GM21529 (cell line): Measurements from ENCODE around the gene EVC2.

Experiments used
- ATAC-seq: cut with Tn5 transposase; IDR thresholded peaks from one replicate; pipeline ENCODE4 v1.9.1; 2021; ENCODE audit not compliant: unreplicated experiment

EVC2 gene

GRCh38 chr4:5686338-5686737 lies 22.0 kb downstream of the EVC2 start:
- ATAC-seq, result no peak

GRCh38 chr4:5685296-5685695 lies 23.1 kb downstream of the EVC2 start:
- no peak for ATAC-seq

DNA sequence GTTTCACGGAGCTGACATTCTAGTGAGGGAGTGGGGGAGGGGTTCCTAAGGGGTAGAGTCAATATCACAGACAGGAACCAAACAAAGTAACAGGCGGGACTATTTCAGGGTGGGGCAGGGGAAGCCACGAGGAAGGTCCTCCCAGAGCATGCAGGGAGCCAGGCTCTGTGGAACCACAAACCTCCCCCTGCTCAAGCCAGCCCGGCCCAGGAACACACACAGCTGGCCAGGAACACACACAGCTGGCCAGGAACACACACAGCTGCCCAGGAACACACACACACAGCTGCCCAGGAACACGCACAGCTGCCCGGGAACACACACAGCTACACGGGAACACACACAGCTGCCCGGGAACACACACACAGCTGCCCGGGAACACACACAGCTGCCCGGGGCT lies 24.8 kb downstream of the EVC2 start:
- ATAC-seq, result no peak

DNA sequence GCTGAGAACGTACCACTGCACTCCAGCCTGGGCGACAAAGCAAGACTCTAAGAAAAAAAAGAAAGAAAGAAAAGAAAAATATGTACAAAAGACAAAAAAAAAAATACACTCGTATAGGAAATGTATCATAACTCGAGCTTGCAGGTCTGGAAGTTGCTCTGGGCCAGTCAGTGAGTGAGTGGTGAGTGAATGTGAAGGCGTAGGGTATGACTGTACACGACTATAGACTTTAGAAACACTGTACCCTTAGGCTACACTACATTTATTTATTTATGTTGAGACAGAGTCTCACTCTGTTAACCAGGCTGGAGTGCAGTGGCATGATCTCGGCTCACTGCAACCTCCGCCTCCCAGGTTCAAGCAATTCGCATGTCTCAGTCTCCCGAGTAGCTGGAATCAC lies 29.4 kb downstream of the EVC2 start:
- no peak for ATAC-seq

DNA sequence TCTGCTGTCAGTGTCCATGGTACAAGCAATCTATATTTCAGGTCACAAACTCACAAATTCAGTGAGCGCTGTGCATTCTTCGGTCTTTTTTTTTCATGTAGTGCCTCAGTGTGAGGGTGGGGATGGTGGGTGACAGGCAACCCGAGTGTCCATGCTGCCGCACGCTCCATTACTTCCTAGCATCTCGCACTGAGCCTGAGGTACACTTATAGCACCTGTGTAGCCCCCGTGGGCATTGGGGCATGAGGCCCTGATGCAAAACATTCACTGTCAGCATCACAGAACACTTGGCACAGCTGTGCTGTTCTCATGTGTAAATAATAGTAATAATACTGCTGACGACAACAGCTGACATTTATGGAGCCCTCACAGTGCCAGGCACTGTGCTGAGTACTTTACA lies 31.6 kb downstream of the EVC2 start:
- ATAC-seq, result no peak

DNA sequence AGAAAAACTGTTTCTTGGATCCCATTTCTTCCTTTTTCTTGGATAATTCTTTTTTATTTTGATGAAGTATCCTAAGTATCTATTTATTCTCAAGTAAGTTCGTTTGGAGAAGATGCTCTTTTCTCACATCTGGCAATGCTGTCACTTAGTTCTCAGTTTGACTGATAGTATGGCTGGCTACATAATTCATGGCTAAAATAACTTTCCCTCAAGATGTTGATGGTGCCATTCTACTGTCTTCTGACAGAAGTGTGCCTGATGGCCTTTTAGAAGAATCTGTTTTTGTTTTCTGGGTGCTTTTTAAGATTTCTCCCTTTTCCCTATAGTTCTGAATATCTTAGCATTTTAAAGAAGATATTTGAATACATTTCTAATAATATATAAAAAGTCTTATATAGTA lies 41.6 kb downstream of the EVC2 start:
- ATAC-seq, result no peak

DNA sequence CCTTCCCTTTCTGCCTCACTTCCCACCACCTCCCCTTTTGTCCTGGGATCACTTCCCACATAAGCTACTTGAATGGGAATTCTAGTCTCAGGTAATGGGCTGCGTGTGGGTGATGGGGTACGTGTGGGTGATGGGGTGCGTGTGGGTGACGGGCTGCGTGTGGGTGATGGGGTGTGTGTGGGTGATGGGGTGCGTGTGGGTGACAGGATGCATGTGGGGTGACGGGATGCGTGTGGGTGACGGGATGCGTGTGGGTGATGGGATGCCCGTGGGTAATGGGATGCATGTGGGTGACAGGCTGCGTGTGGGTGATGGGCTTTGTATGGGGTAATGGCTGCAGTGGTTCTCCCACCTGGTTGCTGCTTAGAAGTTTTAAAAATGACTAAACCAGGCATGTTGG lies 43.6 kb downstream of the EVC2 start:
- ATAC-seq, result no peak

DNA sequence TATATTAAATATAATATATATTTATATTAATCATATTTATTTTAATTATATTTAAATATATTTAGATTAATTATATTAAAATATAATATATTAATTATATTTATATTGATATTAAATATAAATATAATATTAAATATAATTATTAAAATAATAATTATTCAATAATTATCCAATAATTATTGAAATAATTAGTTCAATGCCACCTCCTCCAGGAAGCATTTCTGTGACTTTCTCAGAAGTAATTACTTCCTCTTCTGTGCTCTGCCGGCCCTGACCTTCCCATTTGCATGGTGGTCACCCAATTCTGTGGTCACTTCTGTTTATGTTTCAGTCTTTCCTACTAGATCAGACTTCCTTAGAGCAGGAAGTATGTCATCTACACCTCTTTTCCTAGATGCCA lies 45.8 kb downstream of the EVC2 start:
- ATAC-seq, result no peak

DNA sequence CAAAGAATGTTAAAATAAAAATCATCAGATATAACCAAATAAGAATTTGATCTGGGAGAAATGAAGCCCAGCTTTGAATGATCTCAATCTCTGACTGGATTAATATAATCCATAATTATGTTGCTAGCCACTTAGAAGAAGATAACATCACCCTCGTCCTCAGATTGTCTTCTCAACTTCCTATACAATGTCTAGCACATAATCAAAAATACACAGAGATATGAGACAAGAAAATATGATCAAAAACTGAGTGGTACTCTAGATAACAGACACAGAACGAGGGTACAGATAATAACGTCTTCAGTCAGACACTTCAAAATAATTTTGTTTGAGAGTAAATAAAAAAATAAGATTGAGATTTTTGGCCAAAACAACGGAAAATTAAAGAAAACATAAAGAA lies 47.1 kb downstream of the EVC2 start:
- ATAC-seq, result no peak

DNA sequence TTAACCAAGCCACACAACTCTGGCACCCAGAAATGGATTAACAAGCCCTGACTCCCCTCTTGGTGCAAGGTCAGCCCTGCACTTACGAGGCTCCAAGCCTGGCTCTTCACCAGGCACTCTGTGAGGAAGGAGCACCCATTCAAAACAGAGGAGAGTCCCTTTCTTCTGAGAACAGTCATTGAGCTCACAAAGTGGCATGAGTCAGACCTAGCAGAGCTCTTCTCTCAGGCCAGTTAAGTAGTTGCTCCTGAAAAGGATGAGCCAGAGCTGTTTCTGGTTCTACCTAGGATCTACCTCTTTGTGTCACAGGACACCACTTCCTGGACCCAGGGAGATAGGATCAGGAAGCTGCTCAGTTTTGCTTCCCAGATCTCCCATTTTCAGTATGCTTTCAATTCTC lies 48.2 kb downstream of the EVC2 start:
- ATAC-seq, result no peak

- ATAC-seq, result no peak
These were observed 49.4 kb downstream of the EVC2 start for GRCh38 chr4:5658974-5659373.

- ATAC-seq, result no peak
These were observed 51.9 kb downstream of the EVC2 start for GRCh38 chr4:5656415-5656814.

DNA sequence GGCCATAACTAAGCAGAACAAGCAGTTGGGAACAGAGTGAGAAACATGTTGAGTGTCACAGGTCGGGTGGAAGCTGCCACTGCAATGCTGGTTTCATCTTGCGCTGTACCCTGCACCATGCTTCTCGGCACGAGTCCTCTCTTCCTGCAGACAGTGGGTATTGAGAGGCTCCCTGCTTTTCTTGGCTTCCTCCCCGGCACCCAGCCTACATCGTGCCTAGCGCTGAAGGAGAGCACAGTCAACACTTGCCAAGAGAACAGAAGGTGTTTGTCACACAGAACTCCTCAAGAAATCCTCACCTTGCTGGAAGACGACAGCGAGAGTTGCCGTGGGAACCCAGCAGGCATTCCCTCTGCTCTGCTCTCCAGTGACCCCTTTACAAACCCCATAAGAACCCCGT lies 53.6 kb downstream of the EVC2 start:
- ATAC-seq, result no peak

DNA sequence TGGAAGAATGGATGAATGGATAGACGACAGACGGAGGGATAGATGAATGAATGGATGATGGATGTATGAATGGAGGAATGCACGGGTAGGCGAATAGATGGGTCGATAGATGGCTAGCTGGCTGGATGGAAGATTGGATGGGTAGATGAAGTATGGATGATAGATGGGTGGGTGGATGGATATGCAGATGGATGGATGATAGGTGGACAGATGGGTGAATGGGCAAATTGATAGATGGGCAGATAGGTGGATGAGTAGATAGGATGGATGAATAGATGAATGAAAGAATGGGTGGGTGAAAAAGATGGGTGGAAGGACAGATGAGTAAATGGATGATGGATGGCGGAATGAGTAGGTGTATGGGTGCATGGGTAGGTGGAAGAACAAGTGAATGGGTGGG lies 57.3 kb downstream of the EVC2 start:
- ATAC-seq, result no peak

DNA sequence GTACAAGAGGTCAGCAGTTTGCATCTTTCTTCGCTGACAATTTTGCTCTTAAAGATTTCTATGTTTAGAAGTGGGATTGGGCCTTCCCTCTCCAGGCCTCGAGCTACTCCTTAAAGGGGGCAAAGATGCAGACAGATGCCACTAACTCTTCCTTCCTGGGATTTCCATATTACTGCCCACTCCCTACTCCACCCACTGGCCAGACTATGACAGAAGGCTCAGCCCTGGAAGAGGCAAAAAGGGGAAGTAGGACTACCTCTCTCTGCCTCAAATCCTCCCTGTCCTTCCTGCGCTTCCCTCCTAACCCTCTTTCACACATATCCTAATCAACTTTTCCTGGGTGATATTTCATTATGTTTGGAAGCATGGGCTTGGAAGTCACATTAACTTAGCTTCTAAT lies 58.3 kb downstream of the EVC2 start:
- ATAC-seq, result no peak

DNA sequence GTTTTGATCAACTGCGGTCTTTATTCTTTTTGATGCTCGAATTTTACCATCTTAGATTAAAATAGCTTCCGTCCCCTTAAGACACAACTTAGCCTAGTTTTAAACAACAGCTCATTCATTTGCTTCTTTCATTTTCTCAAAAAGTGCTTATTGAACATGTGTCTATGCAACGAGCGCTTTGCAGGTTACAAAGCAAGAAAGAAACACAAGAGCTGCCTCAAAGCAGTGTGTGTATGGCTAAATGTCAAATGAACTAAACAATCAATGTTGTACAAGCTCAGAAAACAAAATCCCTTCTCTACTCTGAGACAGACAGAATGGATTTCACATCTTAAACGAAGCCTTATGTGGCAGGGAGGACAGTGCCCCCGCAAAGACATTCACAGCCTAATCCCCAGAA lies 61.0 kb downstream of the EVC2 start:
- ATAC-seq, result no peak

DNA sequence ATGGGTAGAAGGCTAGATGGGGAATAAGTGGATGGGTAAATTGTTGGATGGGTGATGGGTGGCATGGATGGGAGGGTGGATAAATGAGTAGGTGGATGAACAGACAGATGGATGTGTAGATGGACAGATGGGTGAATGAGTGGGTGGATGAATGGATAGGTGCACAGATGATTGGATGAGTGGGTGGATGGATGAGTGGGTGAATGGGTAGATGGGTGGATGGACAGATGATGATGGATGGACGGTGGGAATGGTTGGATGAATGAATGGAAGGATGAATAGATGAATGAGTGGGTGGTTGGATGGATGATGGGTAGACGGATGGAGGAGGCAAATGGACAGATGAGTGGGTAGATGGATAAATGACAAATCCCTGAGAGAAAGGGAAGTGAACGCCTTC lies 68.3 kb downstream of the EVC2 start:
- ATAC-seq, result no peak

GRCh38 chr4:5639556-5639955 lies 68.8 kb downstream of the EVC2 start:
- no peak for ATAC-seq

GRCh38 chr4:5638976-5639375 lies 69.4 kb downstream of the EVC2 start:
- no peak for ATAC-seq

DNA sequence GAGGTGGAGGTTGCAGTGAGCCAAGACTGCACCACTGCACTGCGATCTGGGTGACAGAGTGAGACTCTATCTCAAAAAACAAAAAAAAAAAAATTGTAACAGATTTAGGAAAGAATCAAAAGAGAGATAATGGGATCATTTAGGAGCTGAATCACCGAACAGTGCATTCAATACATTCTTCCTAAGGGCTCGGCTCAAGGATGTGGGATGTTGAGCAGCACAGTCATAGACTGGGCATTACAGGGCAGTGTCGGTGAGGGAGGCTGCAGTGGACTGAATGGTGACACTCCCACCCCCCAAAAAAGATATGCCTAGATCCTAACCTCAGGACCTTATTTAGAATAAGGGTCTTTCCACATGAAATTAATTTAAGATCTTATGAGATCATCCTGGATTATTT lies 70.0 kb downstream of the EVC2 start:
- no peak for ATAC-seq

GRCh38 chr4:5636766-5637670 lies 71.3 kb downstream of the EVC2 start:
- ATAC-seq, result no peak

DNA sequence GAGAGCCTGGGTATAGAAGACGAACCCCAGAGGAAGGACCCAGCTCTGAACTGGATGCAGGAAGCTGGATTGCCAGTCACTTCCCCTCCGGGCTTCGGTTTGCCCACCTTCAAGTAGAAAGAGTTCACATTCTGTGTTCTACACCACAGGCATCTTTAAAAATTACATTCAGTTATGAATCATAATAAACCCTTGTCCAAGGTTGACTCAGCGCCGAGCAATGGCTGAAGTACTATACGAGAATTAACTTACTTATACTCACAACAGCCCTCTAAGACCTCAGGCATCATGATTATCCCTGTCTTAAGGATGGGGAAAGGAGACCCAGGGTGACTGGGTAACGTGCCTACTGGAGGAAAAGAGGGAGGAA lies 72.5 kb downstream of the EVC2 start:
- no peak for ATAC-seq

- ATAC-seq, result no peak
These were observed 75.8 kb downstream of the EVC2 start for GRCh38 chr4:5632571-5632970.
